Measurements from ENCODE around the gene CABLES1. TPM values are rescaled to one million over a fixed set of nuclear protein-coding genes. Genes with fewer than 3 reads are reported as not detected.
A peak's percentile ranks its signal among the peaks of the same experiment; 100 is the strongest.

CABLES1 gene
- total and polyA plus RNA-seq, 2 of the 8 experiments (the other 6 are each of a cell fraction or from before 2014, with no cell fraction given) = 9.2 to 26.4 TPM

DNA sequence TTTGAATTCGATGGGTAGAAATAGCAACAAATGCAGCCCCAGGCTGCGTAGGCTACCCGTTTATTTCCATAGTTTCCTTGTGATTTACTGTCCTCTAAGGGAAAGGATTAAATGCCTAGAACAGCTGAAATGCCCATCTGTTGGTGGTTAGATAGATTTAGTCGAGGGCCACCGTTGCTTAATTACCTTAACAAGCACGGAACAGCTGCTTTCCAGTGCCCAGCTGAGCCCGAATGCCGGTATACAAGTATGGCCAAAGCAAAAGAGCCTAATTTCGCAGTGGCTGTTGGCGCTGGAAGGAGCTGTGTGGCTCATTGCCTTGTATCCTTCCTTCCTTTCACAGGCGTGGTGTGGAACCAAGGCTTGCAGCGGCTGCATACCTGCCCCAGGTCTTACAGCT lies 109.1 kb downstream of the CABLES1 start:
- no peaks in the 10 kb centered on the region for H3K79me2 ChIP-seq (ENCODE audit: control insufficient read depth in 1 of 2, insufficient read depth in 2 of 2, low read length in 2 of 2)
- FAIRE-seq = no peak
- no peak overlapping the region for H2BK20ac ChIP-seq (ENCODE audit: low read length)
- H3K56ac ChIP-seq (replicated peaks; ENCODE audit: insufficient read length, low read depth, low read length) = no peak overlapping the region
- no peak overlapping the region for H2BK15ac ChIP-seq (ENCODE audit: low read length)
- no peak overlapping the region for H3K23ac ChIP-seq (ENCODE audit: insufficient read length)
- H3K27me3 ChIP-seq (replicated peaks in 1 of 4; ENCODE audit: control insufficient read depth in 3 of 4, extremely low read depth in 1 of 4, insufficient read depth in 3 of 4, low read length in 3 of 4) = no peaks in the 10 kb centered on the region
- H3K4me2 ChIP-seq (ENCODE audit: insufficient read depth in 1 of 2, low read depth in 2 of 2, low read length in 2 of 2) = no peak overlapping the region
- H2BK12ac ChIP-seq (ENCODE audit: low read depth, low read length) = peak overlapping the region; percentile 35; the same call in 1 of the 2 replicates
- H3K27ac ChIP-seq (ENCODE audit: low read depth, low read length) = peak overlapping the region; percentile 19; the same call in 1 of the 2 replicates
- no peak overlapping the region for H4K8ac ChIP-seq (ENCODE audit: extremely low read depth, insufficient read depth, low read length)
- H3K4ac ChIP-seq (replicated peaks; ENCODE audit: insufficient read length, low read depth, low read length) = no peak overlapping the region
- no peaks in the 10 kb centered on the region for H4K20me1 ChIP-seq (replicated peaks in 1 of 2; ENCODE audit: control insufficient read depth in 1 of 2, insufficient read depth in 2 of 2, low read length in 2 of 2)
- ChIA-PET CTCF (ENCODE audit: partially characterized antibody) (interaction anchor here (0.9 to 2.0 kb wide), 9 partner anchors 17 to 211 kb away, joined by 3 to 6 read pairs (median 4); no protein-coding TSS in a partner anchor), POLR2A (ENCODE audit: partially characterized antibody) (interaction anchor here (1.8 kb wide), 1 partner anchor 15 kb away, joined by 7 read pairs; no protein-coding TSS in a partner anchor)
- no peaks in the 10 kb centered on the region; the same call in 1 of the 2 replicates for H3K79me1 ChIP-seq (ENCODE audit: low read depth, low read length)
- no peak overlapping the region for H2BK120ac ChIP-seq (replicated peaks; ENCODE audit: low read depth, low read length)
- H3K23me2 ChIP-seq (ENCODE audit: low read depth, low read length) = no peaks in the 10 kb centered on the region
- H4K5ac ChIP-seq (ENCODE audit: insufficient read length, low read depth, low read length) = no peak overlapping the region
- H3K4me3 ChIP-seq (ENCODE audit: extremely low read depth in 1 of 4, insufficient read depth in 2 of 4, low read depth in 3 of 4, low read length in 4 of 4) = no peak overlapping the region
- H2AFZ ChIP-seq (ENCODE audit: low read length) = no peak overlapping the region
- H4K91ac ChIP-seq (replicated peaks; ENCODE audit: insufficient read length, low read length) = no peak overlapping the region
- peaks cover 5 to 10% of the 10 kb centered on the region in 2 experiments; a peak in 3 of 4 replicates for H3K9me3 ChIP-seq (ENCODE audit: insufficient read depth in 2 of 2, low read depth in 1 of 2, low read length in 1 of 2)
- H3K36me3 ChIP-seq (ENCODE audit: control insufficient read depth in 2 of 4, insufficient read depth in 4 of 4, low read length in 3 of 4) = peaks cover 0 to 18% (median 11%) of the 10 kb centered on the region in 4 experiments; a peak in 6 of 8 replicates
- DNase-seq (ENCODE audit: low read depth in 1 of 2, low spot score in 2 of 2) = no peak
- H2BK5ac ChIP-seq (ENCODE audit: low read depth, low read length) = peak overlapping the region; percentile 66; the same call in 1 of the 2 replicates
- no peak overlapping the region for H3K14ac ChIP-seq (ENCODE audit: insufficient read length)
- no peak overlapping the region for H3K18ac ChIP-seq (ENCODE audit: extremely low read depth, low read length)
- 86% methylated on average over 12 of the region's 12 CpGs; no CpG with 5 or more reads in 1 of the 2 experiments for WGBS, 2 experiments (ENCODE audit: extremely low coverage in 1 of 2, insufficient coverage in 1 of 2, insufficient read length in 1 of 2, insufficient replicate concordance in 2 of 2, low coverage in 1 of 2, low lambda C conversion rate in 2 of 2, missing lambda C conversion rate in 1 of 2)
- no peak overlapping the region for H3K9ac ChIP-seq (replicated peaks in 1 of 4; ENCODE audit: extremely low read depth in 1 of 4, low read depth in 3 of 4, low read length in 3 of 4)
- H3K4me1 ChIP-seq (replicated peaks in 1 of 4; ENCODE audit: control insufficient read depth in 3 of 4, insufficient read depth in 4 of 4, low read length in 3 of 4) = peaks cover 2 to 8% (median 5%) of the 10 kb centered on the region in 4 experiments; a peak in 3 of 7 replicates
- H2AK5ac ChIP-seq (ENCODE audit: low read depth, low read length) = no peak overlapping the region
- TF ChIP-seq, protein P1, sequence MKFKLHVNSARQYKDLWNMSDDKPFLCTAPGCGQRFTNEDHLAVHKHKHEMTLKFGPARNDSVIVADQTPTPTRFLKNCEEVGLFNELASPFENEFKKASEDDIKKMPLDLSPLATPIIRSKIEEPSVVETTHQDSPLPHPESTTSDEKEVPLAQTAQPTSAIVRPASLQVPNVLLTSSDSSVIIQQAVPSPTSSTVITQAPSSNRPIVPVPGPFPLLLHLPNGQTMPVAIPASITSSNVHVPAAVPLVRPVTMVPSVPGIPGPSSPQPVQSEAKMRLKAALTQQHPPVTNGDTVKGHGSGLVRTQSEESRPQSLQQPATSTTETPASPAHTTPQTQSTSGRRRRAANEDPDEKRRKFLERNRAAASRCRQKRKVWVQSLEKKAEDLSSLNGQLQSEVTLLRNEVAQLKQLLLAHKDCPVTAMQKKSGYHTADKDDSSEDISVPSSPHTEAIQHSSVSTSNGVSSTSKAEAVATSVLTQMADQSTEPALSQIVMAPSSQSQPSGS (IDR thresholded peaks at IDR 0.05; ENCODE audit: low read length) = no peak
- TF ChIP-seq, protein P2, sequence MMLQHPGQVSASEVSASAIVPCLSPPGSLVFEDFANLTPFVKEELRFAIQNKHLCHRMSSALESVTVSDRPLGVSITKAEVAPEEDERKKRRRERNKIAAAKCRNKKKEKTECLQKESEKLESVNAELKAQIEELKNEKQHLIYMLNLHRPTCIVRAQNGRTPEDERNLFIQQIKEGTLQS (IDR thresholded peaks at IDR 0.05; ENCODE audit: insufficient read depth, low read depth, low read length) = no peak
- TF ChIP-seq GTF2F1 (IDR thresholded peaks at IDR 0.05; ENCODE audit: borderline replicate concordance, low read depth, low read length) (no peak), EGR1 (IDR thresholded peaks at IDR 0.05; ENCODE audit: borderline replicate concordance, low read depth, low read length) (no peak), SAP30 (IDR thresholded peaks at IDR 0.05; ENCODE audit: insufficient read depth, insufficient replicate concordance, low read length) (no peak), HDAC6 (IDR thresholded peaks at IDR 0.05; ENCODE audit: low read depth, low read length) (no peak), JUND (IDR thresholded peaks at IDR 0.05; ENCODE audit: low read length) (no peak), SUZ12 (IDR thresholded peaks at IDR 0.05; ENCODE audit: low read length) (no peak), RBBP5 (IDR thresholded peaks at IDR 0.05; ENCODE audit: borderline replicate concordance, low read depth, low read length) (no peak)
- TF ChIP-seq, protein P3, sequence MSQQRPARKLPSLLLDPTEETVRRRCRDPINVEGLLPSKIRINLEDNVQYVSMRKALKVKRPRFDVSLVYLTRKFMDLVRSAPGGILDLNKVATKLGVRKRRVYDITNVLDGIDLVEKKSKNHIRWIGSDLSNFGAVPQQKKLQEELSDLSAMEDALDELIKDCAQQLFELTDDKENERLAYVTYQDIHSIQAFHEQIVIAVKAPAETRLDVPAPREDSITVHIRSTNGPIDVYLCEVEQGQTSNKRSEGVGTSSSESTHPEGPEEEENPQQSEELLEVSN (IDR thresholded peaks at IDR 0.05) = no peak
